T-helper 1 cell (primary cell): ENCODE results near the gene CRBN.

ENCODE experiments used
- DNase-seq, 5 donors: peaks; one replicate each; pipeline ENCODE4 v3.0.0-alpha.2; 2012 to 2020
- total RNA-seq, 4 donors: gene quantifications; one replicate each; lab custom pipeline; 2026; lab: John Stamatoyannopoulos, UW

CRBN gene
- total RNA-seq = 108 to 137 (median 128) reads per million in 4 donors

DNA sequence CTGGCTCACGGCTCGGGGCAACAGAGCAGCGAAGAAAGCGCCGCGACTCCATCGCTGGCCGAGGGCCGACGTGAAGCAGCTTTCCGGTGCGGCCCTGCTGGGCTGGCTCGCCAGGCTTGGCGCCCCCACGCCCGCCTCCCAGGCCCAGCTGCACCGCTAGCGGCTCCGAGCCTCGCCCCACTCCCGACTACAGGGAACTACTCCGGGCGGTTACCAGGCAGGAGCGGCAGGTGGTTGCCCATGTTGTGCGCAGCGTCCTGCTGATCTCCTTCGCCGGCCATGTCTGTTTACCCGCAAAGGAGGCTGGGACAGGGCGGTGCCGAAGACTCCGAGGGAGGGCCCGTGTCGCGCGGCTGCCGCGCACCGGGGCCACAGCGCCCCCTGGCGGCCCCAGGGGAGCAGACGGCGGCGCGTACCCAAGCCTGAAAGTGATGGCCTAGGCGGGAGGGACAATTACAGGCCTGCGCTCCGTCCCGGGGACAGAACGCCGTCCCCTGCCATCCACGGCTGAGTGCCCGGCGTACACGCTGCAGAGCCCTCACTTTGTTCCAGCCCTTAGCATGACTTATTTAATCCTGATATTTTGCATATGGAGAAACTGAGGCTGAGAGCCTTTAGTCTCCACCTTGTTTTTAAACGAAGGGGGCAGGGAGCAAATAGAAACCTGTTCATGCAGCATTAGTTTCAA, at the start of gene CRBN:
Gene CRBN (minus strand): TSS at position 285 of the 688 bp plus-strand sequence. CDS start 4 bp downstream, at position 281.
- peak; percentile 75 to 88 (median 85) for DNase-seq

DNA sequence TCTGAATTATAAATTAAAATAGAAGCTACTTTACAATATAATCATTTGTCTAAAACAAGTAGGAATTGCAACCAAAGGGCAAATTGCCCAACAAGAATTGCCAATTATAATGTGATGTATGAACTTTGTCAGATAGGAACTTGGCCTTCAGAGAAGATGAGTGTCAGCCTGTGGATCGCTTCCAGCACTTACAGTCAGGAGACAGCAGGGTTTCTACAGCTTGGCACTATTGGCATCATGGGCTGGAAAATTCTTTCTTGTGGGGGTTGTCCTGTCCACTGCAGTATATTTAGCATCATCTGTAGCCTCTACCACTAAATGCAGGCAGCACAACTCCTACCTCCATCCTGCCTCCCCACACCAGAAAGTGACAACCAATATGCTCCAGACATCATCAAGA, 48.1 kb upstream of the CRBN start:
- no peak for DNase-seq

GRCh38 chr3:3221528-3221927, 42.0 kb upstream of the CRBN start:
- DNase-seq = no peak

- DNase-seq = no peak
These were observed 36.9 kb upstream of the CRBN start for GRCh38 chr3:3216401-3216800.

DNA sequence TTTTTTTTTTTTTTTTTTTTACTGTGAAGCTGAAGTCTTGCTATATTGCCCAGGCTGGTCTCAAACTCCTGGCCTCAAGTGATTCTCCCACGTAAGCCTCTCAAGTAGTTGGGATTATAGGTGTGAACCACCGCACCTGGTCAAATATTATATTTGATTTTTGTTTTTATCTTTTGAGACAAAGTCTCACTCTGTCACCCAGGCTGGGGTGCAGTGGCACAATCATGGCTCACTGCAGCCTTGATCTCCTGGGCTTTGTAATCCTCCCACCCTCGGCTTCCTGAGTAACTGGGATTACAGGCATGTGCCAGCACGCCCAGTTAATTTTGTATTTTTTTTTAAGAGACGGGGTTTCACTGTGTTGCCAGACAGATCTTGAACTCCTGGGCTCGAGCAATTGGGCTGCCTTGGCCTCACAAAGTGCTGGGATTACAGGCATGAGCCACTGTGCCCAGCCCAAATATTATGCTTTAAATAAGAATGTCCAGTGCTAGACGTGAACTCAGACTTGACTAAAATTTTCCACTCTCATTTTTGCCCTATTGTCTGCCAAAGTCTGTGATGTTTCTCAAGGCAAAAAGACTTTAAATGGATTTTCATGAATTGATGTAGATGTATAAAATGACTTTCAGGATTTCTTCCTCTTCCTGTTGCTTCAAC, 33.4 kb upstream of the CRBN start:
- no peak for DNase-seq

DNA sequence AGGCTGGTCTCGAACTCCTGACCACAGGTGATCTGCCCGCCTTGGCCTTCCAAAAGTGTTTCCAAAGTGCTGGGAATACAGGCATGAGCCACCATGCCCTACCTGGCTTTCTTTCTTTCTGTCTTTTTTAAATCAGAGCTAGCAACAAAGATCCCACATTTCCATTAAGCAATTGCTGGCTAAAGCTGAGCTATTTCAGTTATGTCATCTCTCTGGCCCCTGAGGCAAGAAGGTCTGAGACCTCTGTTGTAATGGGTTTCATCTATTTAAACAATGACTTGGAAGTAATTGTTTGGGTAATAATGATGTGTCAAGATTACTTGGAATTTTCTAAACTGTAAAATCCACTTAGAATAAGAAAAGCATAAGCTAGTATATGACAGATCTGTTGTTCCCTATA, 30.2 kb upstream of the CRBN start:
- DNase-seq = no peak

DNA sequence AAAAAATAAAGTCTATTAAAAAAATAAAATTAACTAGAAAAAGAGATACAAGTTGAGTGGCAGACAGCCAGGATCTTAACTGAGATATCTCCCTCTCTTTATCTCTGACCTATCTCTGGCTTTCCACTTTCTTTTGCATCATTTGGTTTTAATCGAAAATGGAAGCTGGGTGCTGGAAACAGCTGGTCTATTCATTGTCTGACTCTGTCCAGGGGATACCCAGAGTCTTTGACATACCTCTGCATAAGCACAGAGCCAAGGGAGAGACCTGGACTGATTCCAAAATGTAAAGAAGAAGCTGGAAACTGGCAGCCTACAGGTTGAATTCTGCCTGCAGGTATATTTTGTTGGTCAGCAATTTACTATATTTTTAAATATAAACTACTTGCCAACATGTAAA, 29.6 kb upstream of the CRBN start:
- no peak for DNase-seq

GRCh38 chr3:3201611-3202010, 22.1 kb upstream of the CRBN start:
- peak in 1 of 5 donors; percentile 12 for DNase-seq

DNA sequence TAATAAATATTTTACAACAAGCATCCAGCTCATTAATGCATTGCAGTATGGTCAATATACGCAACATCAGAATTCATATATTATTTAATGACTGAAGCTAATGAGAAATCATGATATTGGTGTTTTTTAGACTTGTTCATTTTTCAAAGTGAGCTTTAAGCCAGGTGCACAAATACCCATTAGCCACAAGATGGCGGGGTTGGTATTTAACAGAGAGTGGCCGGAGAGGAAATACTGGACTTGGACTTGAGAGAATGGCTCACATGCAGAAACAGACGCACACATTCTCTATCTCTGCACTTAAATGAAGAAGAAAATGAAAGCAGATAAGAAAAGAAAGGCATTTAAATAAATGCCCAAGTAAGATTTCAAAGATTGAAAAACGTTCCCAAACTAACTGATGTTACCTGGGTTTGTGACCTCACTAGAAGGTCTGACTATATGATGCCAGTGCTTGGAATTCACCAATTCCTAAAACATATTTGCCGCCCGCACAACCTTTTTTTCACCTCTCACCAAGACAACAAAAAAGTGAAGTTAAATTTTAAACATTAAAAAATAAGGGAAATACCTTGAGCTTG, 21.2 kb upstream of the CRBN start:
- peak in 1 of 5 donors; percentile 36 for DNase-seq

DNA sequence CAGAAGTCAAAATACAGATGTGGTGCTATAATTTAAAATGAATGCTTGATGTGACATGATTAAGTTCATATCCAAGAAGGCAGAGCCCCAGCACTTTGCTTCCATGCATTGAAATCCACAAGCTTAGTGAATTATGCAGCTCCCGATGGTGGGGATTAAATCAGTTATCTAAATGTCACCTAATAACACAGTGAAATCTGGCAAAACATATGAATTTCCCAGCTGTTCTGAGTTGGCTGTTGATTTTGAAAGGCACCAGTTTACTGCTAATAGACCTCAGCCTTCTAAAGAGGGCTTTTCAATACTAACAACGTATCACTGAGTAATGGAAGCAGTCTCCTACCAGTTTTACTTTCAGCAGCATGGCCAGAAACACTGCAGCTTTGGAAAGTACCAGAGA, 19.8 kb upstream of the CRBN start:
- no peak for DNase-seq

DNA sequence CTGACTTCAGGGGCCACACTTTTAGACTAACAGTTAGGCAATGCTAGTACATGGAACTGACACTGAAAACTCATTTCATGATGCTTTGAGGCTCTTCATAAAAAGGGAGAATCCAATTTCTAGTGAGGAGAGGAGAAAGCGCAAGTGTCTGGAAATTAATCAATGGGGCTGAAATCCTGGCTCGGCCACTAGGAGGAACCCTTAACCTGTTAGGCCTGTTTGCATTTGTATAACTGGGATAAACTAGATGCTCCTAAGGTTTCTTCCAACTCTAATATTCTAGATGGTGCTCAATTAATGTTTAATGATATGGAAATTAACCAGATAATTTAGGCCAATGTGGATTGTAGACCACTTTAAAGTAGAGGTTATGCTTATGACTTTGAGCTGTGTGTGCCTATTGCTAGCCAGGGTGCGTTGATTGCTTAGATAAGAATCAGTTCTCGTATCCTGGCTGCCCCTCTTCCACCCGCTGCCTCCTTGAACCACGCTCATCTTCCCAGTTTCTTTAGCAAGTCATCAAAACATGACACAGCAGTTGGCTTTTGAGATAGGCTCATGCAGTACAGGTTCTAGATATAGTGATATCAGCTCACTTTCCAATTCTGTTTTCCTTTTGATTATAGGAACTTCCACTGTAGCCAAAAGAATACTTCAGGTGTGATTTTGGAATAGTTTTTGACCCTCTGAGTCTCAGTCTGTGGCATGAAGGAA, 16.8 kb upstream of the CRBN start:
- no peak for DNase-seq

- no peak for DNase-seq
These were observed 15.4 kb upstream of the CRBN start for GRCh38 chr3:3194861-3195260.

GRCh38 chr3:3192286-3192675, 12.8 kb upstream of the CRBN start:
- DNase-seq = no peak

DNA sequence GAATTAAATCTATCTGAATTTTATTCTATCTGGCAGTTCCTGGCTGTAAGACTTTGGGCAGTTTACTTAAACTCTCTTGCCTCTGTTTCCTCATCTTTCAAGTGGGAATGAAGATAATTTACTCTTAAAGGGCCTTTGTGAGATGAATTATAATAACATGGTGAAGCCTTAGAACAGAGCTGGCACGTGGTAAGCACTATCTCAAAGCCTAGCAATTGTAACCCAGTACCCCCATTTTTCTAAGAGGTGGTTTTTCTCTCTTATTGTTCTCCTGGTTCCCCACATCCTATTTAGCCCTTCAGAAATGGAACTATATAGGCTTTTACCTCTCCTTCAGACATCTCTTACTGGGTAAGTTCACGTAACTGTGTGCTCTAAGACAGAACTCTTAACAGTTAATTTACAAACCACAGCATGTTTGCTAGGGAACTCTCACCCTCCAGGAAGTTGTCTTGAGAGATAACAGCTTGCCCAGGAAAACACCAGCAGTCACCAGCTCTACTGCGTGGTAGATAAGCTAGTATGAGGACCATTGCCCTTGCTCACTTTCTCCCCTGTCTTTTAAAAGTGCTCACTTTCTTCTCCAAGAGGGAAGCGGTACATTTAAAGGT, 12.3 kb upstream of the CRBN start:
- DNase-seq = peak in 1 of 5 donors; percentile 8

GRCh38 chr3:3189961-3190360, 10.5 kb upstream of the CRBN start:
- DNase-seq = no peak

DNA sequence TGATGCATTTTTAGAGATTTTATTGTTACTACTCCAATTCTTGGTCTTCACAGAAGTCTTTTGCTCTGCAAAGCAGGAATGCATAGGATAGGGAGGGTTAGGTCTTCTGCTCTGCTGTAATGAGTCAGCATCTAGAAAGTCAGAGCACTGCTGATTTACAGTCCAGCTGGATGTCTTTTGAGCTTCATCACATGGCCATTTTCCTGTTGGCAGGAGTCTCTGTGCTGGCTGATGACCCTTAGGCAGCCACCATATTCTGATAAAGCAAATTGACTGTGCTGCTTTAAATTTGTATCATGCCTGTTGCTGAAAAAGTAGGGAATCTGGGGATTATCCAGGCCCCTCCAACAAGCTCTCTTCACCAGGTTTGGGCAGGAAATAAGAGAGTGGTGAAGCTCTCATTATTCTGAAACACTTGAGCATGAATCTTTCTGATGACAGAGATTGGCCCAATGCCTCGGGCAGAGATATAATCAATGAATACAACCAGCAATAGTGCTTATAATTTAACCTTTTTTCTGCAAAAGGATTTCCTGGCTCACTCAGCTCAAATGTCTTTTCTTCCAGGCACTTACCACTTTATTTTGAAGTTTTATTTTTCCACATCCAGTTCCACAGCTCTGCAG, 9.7 kb upstream of the CRBN start:
- DNase-seq = no peak

- no peak for DNase-seq
These were observed 5.4 kb upstream of the CRBN start for GRCh38 chr3:3184876-3185275.

DNA sequence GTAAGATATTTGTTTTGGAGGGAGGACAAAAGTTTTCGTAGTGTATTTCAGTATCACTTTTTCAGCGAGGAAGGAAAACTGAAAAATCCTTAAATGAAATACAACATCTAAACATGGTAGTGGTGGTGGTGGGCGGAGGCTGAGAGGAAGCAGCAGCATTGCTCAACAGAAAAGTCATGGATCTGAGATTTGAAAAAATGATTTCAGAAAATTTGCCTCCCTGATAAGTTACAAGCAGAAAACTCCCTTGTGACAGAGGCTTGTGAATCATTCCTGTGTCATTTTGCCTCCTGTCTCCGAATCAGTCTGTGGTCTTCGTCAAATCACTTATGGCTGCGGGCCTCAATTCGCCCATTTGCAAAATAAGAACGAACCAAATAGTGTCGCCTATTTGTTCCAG, 965 bp upstream of the CRBN start:
- no peak for DNase-seq

DNA sequence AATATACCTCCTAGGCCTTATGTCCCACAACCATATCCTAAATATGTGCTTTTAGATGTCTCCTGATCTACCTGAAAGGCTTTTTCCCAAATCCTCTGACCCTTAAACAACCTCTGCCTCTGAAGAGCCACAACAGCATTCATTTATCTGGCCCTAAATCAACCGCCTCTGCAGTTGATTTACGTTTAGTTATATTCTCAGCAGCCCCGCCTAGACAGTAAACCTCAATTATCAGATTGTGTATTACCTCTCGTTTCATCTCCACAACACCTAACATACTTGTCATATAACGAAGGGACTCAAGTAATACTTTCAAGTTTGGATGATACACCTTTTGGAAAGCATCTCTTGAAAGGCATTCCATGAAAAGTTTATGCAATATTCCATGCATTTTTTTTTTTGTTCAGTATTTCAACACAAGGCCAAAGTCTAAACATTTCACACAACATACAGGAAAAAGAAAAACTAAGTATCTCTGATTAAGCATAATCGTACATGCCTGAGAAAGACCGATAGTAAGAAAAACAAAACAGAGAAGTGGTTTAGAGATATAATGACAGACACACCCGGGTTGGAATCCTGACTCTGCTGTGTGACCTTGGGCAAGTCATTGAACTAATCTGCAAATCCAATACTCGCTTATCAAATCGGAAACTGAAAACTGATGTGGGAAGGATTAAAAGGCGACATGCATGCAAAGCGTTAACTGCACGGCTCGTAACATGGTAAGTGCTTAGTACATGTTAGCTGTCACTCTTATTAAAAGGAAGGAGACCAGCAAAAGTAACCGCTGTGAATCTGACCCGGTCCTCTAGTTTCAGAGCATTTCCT, 778 bp downstream of the CRBN start:
- DNase-seq = no peak

DNA sequence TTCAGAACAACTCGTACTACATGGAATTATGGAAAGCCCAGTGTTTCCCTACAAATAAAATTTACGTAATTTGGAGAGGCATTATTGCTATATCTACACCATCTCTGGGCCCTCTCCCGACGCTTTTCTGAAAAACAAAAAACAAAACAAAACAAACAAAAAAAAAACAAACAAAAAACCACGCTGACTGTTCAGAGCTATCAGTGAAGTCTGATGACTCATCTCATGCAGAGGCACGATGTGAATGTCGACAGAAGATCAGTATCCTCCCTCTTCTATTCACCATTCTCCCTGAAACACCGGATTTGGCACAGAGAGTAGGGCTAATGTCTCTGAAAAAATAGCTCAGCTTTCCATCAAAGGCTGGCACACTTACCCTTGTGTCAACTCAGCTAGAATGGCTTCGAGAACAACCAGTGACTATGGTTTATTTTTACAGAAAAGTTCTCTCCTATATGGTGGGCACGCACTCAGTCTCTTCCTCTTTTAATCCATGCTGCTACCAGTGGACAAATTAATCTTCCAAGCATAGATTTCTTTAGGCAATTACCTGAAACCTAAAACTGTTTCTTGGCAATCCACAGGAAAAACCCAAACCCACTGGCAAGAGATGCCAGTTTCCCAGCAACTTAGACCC, 1.5 kb downstream of the CRBN start:
- DNase-seq = peak in 1 of 5 donors; percentile 15

- peak in 1 of 5 donors; percentile 38 for DNase-seq
These were observed 6.9 kb downstream of the CRBN start for GRCh38 chr3:3172627-3173026.
